GM18873 (cell line): Measurements from ENCODE around the gene CDC42SE2.
"Not testable (repeated sequence)": the region's sequence is repeated elsewhere in the genome, so short reads cannot be mapped to it uniquely, and the experiment has no call there.

Experiments used
- ATAC-seq: cut with Tn5 transposase; IDR thresholded peaks from one replicate; pipeline ENCODE4 v1.9.1; 2021; ENCODE audit warnings: mild to moderate bottlenecking, moderate library complexity, moderate number of reproducible peaks; ENCODE audit not compliant: unreplicated experiment, low FRiP score

The CDC42SE2 gene

GRCh38 chr5:131312235-131312772 lies 48.5 kb downstream of the CDC42SE2 start:
- ATAC-seq: not testable (repeated sequence)

DNA sequence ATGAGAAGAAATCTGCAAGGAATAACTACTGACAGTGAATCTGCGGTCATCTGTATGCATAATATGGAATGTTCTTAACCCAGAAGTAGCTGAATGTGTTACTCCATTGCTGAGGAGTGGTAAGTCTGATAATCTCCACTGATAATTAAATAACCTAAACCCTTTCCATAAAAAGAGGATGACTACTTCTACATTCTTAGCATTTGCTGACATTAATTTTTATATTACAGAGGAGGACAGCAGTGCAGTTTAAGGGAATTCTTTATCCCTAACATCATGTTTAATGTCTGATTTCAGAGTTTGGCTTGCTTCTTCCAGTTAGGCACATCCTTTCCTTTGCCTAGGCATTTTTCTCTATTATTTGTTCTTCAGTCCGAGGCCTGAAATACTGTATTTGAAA lies 52.2 kb downstream of the CDC42SE2 start:
- no peak for ATAC-seq

GRCh38 chr5:131316822-131317221 lies 53.0 kb downstream of the CDC42SE2 start:
- no peak for ATAC-seq

GRCh38 chr5:131318455-131318854 lies 54.6 kb downstream of the CDC42SE2 start:
- no peak for ATAC-seq

DNA sequence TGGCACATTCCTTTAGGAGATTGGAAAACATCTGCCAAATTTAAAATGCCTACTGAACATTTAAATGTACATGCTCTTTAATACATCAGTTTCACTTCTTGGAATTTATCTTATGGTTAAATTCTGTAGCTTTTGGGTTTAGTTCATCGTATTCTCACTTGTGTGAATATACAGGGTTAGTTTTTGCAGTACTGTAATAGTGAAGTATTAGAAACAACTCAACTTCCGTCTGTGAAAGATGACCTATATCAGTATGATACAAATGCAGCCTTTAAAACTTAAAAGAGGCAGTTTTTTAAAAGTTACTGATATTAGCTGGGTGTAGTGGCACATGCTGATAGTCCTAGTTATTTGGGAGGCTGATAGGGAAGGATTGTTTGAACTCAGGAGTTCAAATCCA lies 57.2 kb downstream of the CDC42SE2 start:
- no peak for ATAC-seq

DNA sequence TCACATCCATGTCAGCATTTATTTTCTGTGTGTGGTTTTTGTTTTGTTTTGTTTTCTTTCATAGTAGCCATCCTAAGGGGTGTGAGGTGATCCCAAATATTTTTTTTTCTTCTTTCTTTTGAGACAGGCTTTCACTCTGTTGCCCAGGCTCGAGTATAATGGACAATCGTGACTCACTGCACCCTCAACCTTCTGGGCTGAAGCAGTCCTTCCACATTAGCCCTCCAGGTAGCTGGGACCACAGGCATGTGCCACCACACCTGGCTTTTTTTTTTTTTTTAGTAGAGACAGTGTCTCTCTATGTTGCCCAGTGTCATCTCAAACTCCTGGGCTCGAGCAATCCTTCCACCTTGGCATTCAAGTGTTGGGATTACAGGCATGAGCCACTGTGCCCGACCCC lies 59.1 kb downstream of the CDC42SE2 start:
- no peak for ATAC-seq

DNA sequence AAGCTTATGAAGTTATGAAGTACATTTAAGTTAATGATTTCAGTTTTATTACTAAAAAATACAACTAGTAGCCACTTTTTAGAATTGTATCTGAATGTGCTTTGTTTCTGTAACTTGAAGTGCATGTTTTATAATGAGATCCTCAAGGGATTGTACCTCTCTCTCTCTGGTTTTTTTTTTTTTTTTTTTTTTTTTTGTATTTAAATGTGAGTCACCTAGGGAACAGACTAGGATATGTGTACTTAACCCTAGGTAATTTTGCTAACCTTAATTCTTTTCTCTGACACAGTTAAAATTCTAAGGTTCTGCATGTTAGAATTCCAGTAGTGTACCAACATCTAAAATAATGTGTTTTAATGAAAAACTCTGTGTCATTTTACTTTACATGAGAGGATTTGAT lies 59.5 kb downstream of the CDC42SE2 start:
- ATAC-seq: no peak

DNA sequence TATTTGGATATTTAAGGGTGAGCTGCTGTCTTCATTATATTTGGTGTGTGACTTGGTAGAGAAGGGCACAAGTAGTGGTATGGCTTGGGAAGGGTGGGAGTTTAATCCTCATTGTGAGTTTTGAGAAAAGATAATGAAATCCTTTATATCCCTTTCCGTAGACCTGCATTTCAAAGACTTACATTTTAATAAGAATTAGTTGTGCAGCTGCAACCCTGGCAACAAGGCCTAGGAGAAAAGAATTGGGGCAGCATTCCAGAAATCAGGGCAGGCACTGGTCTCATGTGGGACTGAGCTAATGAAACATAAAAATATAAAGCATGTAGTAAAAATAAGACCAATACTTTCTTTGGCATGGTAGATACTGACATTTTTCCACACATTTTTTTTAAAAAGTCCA lies 60.5 kb downstream of the CDC42SE2 start:
- no peak for ATAC-seq

- no peak for ATAC-seq
Observed at GRCh38 chr5:131328536-131329285, 64.9 kb downstream of the CDC42SE2 start.

- ATAC-seq: no peak
Observed at GRCh38 chr5:131329286-131329560, 65.4 kb downstream of the CDC42SE2 start.

- no peak for ATAC-seq
Observed at GRCh38 chr5:131330031-131330430, 66.2 kb downstream of the CDC42SE2 start.

DNA sequence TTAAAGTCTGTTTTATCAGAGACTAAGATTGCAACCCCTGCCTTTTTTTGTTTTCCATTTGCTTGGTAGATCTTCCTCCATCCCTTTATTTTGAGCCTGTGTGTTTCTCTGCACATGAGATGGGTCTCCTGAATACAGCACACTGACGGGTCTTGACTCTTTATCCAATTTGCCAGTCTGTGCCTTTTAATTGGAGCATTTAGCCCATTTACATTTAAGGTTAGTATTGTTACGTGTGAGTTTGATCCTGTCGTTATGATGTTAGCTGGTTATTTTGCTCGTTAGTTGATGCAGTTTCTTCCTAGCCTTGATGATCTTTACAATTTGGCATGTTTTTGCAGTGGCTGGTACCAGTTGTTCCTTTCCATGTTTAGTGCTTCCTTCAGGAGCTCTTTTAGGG lies 71.9 kb downstream of the CDC42SE2 start:
- not testable (repeated sequence) for ATAC-seq

- ATAC-seq: not testable (repeated sequence)
Observed at GRCh38 chr5:131336801-131337200, 72.9 kb downstream of the CDC42SE2 start.

DNA sequence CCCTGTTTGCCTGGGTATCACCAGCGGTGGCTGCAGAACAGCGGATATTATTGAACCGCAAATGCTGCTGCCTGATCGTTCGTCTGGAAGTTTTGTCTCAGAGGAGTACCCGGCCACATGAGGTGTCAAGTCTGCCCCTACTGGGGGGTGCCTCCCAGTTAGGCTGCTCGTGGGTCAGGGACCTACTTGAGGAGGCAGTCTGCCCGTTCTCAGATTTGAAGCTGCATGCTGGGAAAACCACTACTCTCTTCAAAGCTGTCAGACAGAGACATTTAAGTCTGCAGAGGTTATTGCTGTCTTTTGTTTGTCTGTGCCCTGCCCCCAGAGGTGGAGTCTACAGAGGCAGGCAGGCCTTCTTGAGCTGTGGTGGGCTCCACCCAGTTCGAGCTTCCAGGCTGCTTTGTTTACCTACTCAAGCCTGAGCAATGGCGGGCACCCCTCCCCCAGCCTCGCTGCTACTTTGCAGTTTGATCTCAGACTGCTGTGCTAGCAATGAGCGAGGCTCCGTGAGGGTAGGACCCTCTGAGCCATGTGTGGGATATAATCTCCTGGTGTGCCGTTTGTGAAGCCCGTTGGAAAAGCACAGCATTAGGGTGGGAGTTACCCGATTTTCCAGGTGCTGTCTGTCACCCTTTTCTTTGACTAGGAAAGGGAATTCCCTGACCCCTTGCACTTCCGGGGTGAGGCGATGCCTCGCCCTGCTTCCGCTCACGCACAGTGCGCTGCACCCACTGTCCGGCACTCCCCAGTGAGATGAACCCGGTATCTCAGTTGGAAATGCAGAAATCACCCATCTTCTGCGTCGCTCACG lies 73.6 kb downstream of the CDC42SE2 start:
- ATAC-seq: not testable (repeated sequence)

DNA sequence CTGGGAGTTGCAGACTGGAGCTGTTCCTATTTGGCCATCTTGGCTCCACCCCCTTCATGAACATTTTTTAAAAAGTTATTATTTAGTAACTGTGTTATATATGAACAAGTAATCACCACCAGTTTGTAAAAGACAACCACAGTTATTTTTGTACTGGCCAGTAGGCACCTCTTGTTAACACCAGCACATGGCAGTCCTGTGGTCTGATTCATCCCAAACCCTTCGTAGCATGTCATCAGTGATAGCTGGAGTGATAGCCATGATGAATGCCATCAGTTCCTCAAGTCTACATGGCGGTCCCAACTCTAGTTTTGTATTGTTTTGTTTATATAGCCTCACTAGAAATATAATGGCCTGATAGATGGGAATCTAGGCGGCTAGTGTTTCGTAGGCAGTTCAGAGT lies 74.2 kb downstream of the CDC42SE2 start:
- ATAC-seq: no peak

GRCh38 chr5:131344288-131344687 lies 80.4 kb downstream of the CDC42SE2 start:
- not testable (repeated sequence) for ATAC-seq

DNA sequence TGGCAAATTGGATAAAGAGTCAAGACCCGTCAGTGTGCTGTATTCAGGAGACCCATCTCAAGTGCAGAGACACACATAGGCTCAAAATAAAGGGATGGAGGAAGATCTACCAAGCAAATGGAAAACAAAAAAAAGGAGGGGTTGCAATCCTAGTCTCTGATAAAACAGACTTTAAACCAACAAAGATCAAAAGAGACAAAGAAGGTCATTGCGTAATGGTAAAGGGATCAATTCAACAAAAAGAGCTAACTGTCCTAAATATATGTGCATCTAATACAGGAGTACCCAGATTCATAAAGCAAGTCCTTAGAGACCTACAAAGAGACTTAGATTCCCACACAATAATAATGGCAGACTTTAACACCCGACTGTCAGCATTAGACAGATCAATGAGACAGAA lies 82.4 kb downstream of the CDC42SE2 start:
- not testable (repeated sequence) for ATAC-seq

DNA sequence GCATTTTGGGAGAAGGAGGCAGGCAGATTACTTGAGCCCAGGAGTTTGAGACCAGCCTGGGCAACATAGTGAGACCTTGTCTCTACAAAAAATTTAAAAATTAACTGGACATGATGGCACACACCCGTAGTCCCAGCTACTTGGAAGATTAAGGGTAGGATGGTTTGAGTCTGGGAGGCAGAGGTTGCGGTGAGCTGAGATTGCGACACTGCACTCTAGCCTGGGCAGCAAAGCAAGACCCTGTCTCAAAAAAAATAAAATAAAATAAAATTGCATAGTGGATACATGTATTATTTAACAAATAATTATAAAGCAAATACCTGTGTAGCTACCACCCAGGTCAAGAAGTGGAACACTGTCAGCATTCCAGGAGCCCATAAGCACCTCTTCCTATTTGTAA lies 90.1 kb downstream of the CDC42SE2 start:
- no peak for ATAC-seq

DNA sequence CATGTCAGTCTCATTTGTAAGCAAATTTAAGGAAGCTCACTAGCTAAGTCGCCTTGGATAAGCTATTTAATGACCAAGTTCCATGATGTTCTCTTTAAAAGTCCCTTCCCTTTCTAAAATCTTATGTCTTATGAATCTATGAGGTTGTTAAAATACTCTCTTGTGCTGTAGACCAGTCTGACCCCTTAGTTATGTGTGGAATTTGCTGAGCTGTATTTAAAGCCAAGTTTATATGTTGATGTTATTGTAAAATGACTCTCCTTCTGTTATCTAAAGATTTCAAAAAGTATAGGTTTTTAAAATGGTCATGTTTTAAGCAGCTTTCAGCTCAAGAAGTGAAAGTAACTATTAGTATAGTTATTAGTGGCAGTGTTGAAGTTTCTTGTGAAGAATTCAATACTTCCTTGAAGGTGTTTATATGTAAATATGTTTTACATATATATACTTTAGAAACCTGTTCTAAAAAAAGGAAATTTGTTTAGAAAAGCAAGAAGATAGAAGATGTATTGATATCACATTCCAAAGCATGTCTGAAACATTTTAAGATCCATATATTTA lies 92.2 kb downstream of the CDC42SE2 start:
- ATAC-seq: no peak

DNA sequence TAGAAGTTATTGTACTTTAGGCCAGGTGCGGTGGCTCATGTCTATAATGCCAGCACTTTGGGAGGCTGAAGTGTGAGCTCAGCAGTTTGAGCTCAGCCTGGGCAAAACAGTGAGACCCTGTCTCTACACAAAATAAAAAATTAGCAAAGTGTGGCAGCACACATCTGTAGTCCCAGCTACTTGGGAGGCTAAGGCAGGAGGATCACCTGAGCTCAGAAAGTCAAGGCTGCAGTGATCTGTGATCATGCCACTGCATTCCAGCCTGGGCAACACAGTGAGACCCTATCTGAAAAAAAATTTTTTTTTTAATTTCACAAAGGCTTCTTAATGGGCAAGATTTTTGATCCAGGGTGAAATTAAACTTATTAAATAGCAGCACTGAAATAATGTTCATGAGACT lies 92.8 kb downstream of the CDC42SE2 start:
- ATAC-seq: no peak

GRCh38 chr5:131357739-131358561 lies 94.1 kb downstream of the CDC42SE2 start:
- no peak for ATAC-seq
